AG04450 (cell line): Measurements from ENCODE around the gene ABLIM3. TPM values are rescaled to one million over a fixed set of nuclear protein-coding genes. Genes with fewer than 3 reads are reported as not detected.

Experiments used
- CTCF ChIA-PET: fragments of 300-600, 350-600 bp; formaldehyde crosslinking; extraction: SDS; loops from one replicate; lab custom pipeline; 2022; ENCODE audit warnings: antibody characterized with exemption, inconsistent platforms; lab: Charles Lee
- POLR2A ChIA-PET: fragments of 350-600 bp; formaldehyde crosslinking; extraction: SDS; loops from one replicate; lab custom pipeline; 2021; ENCODE audit warnings: antibody characterized with exemption, inconsistent platforms; lab: Yijun Ruan, JAX
- DNase-seq: peaks from one replicate; pipeline ENCODE4 v3.0.0-alpha.2; 2011; ENCODE audit warnings: low read depth, low spot score
- H3K27ac ChIP-seq: one replicate; pipeline ENCODE4 v1.5.1; 2012; ENCODE audit warnings: low read depth, low read length, control low read depth
- H3K27me3 ChIP-seq: one replicate; pipeline ENCODE4 v1.6.0; 2012; ENCODE audit warnings: low read length; ENCODE audit not compliant: control insufficient read depth, insufficient read depth
- H3K4me3 ChIP-seq: 2 replicates; pipeline ENCODE4 v1.5.1; 2011; ENCODE audit warnings: mild to moderate bottlenecking, low read depth, low read length, control low read depth
- H3K9me3 ChIP-seq: 2 replicates; pipeline ENCODE4 v1.5.1; 2012; ENCODE audit warnings: low read length; ENCODE audit not compliant: control insufficient read depth, insufficient read depth
- CTCF ChIP-seq: IDR thresholded peaks from 2 replicates; pipeline ENCODE4 v1.5.1; 2011; ENCODE audit warnings: low read depth, low read length, control low read depth, inconsistent platforms
- polyA plus RNA-seq: library from polyadenylated mRNA; depleted of rRNA; stranded (reverse); fragments of >200 nt; gene quantifications from 2 replicates; pipeline ENCODE4 v1.2.3, GENCODE V29; 2011

The ABLIM3 gene
- polyA plus RNA-seq, 1 experiment, result 52.6 TPM

GRCh38 chr5:149117970-149118369 is 23.3 kb upstream of the ABLIM3 start:
- CTCF ChIA-PET, result interaction anchor here (1.2 to 19.4 kb wide), 4 partner anchors 9 to 381 kb away, joined by 4 to 750 read pairs (median 8); no protein-coding TSS in a partner anchor
- no peak overlapping the region for H3K4me3 ChIP-seq
- H3K27ac ChIP-seq, result no peak overlapping the region
- DNase-seq, result no peak
- POLR2A ChIA-PET, result no interaction called here
- H3K9me3 ChIP-seq, result no peaks in the 10 kb centered on the region; the same call in 1 of the 2 replicates
- no peaks in the 10 kb centered on the region for H3K27me3 ChIP-seq
- TF ChIP-seq CTCF, result no peak

- no peak for DNase-seq
- Histone ChIP-seq H3K27ac (no peak overlapping the region), H3K27me3 (no peaks in the 10 kb centered on the region), H3K4me3 (no peak overlapping the region), H3K9me3 (peaks cover 3% of the 10 kb centered on the region; the same call in 1 of the 2 replicates)
- ChIA-PET CTCF (interaction anchor here (1.3 to 19.4 kb wide), 2 partner anchors 83 to 382 kb away, joined by 7 to 750 read pairs; no protein-coding TSS in a partner anchor), POLR2A (no interaction called here)
- TF ChIP-seq CTCF, result no peak
These were observed 22.8 kb upstream of the ABLIM3 start for GRCh38 chr5:149118463-149118862.

GRCh38 chr5:149121145-149121544 is 20.1 kb upstream of the ABLIM3 start:
- H3K27me3 ChIP-seq, result no peaks in the 10 kb centered on the region
- H3K27ac ChIP-seq, result no peak overlapping the region
- ChIA-PET POLR2A (no interaction called here), CTCF (interaction anchor here (1.7 to 19.4 kb wide), 2 partner anchors 9 to 384 kb away, joined by 6 to 750 read pairs; no protein-coding TSS in a partner anchor)
- no peak for TF ChIP-seq CTCF
- H3K9me3 ChIP-seq, result peaks cover 3% of the 10 kb centered on the region; the same call in 1 of the 2 replicates
- no peak for DNase-seq
- H3K4me3 ChIP-seq, result no peak overlapping the region

- no peak for DNase-seq
- CTCF ChIA-PET, result interaction anchor here (0.5 to 19.4 kb wide), 6 partner anchors 8 to 386 kb away, joined by 3 to 750 read pairs (median 12); no protein-coding TSS in a partner anchor
- POLR2A ChIA-PET, result no interaction called here
These were observed 18.1 kb upstream of the ABLIM3 start for GRCh38 chr5:149123211-149123610.

More at GRCh38 chr5:149123211-149123610, 18.1 kb upstream of the ABLIM3 start:
- H3K4me3 ChIP-seq, result no peak overlapping the region
- H3K27ac ChIP-seq, result no peak overlapping the region
- peaks cover 3% of the 10 kb centered on the region; the same call in 1 of the 2 replicates for H3K9me3 ChIP-seq
- no peaks in the 10 kb centered on the region for H3K27me3 ChIP-seq
- TF ChIP-seq CTCF, result no peak
